ENCODE results near the gene SZT2. TPM values are rescaled to one million over a fixed set of nuclear protein-coding genes. Genes with fewer than 3 reads are reported as not detected.
A peak's percentile ranks its signal among the peaks of the same experiment; 100 is the strongest.

SZT2 gene
- total RNA-seq, 1 experiment from 2014 or later: 22.2 TPM

GRCh38 chr1:43444836-43445235 is 55.1 kb downstream of the SZT2 start:
- no peak for DNase-seq
- Histone ChIP-seq H3K9me2 (replicated peaks; ENCODE audit: low read length) (no peaks in the 10 kb centered on the region), H2AFZ (ENCODE audit: low read length) (no peak overlapping the region), H3K4me3 (ENCODE audit: low read length) (no peak overlapping the region), H3K27me3 (ENCODE audit: low read length) (no peaks in the 10 kb centered on the region), H3K4me1 (ENCODE audit: insufficient read depth, low read length) (no peaks in the 10 kb centered on the region), H3K9me3 (ENCODE audit: low read length) (no peaks in the 10 kb centered on the region), H3K79me2 (ENCODE audit: low read length) (no peaks in the 10 kb centered on the region), H3K27ac (ENCODE audit: low read length) (no peak overlapping the region), H4K20me1 (ENCODE audit: low read length) (no peaks in the 10 kb centered on the region), H3K36me3 (ENCODE audit: low read depth, low read length) (peaks cover 28% of the 10 kb centered on the region), H3K4me2 (ENCODE audit: low read length) (no peak overlapping the region), H3F3A (ENCODE audit: low read length, unreplicated experiment) (no peaks in the 10 kb centered on the region), H3K9ac (ENCODE audit: low read length) (no peak overlapping the region)
- ChIA-PET CTCF (no interaction called here), POLR2A (ENCODE audit: unreplicated experiment) (interaction anchor here (0.6 kb wide), 1 partner anchor 88 kb away, joined by 4 read pairs; no protein-coding TSS in a partner anchor)
- 0 out of 2 replicates have a peak, but pooled peaks have one; percentile 19 for ATAC-seq
- no peak for TF ChIP-seq CTCF (conservative IDR thresholded peaks at IDR 0.05; ENCODE audit: low read depth, low read length)
- no peak for TF ChIP-seq EZH2phosphoT487 (IDR thresholded peaks at IDR 0.05; ENCODE audit: borderline replicate concordance, low read length)
- no peak for TF ChIP-seq EZH2 (IDR thresholded peaks at IDR 0.05; ENCODE audit: low read length, unreplicated experiment)
- BruUV-seq (replicated peaks): no TSS peak
- intact Hi-C loops (cut with micrococcal nuclease): no loop called here

GRCh38 chr1:43445606-43446387 is 56.1 kb downstream of the SZT2 start:
- Histone ChIP-seq H3K4me1 (ENCODE audit: insufficient read depth, low read length) (no peaks in the 10 kb centered on the region), H3K9ac (ENCODE audit: low read length) (no peak overlapping the region), H4K20me1 (ENCODE audit: low read length) (no peaks in the 10 kb centered on the region), H3K9me2 (replicated peaks; ENCODE audit: low read length) (no peaks in the 10 kb centered on the region), H3K27ac (ENCODE audit: low read length) (no peak overlapping the region), H3K27me3 (ENCODE audit: low read length) (no peaks in the 10 kb centered on the region), H3K4me3 (ENCODE audit: low read length) (no peak overlapping the region), H3K79me2 (ENCODE audit: low read length) (no peaks in the 10 kb centered on the region), H3K9me3 (ENCODE audit: low read length) (no peaks in the 10 kb centered on the region), H3K4me2 (ENCODE audit: low read length) (no peak overlapping the region), H3K36me3 (ENCODE audit: low read depth, low read length) (peaks cover 37% of the 10 kb centered on the region), H2AFZ (ENCODE audit: low read length) (no peak overlapping the region), H3F3A (ENCODE audit: low read length, unreplicated experiment) (no peaks in the 10 kb centered on the region)
- POLR2A ChIA-PET (ENCODE audit: unreplicated experiment): no interaction called here
- intact Hi-C loops (cut with micrococcal nuclease): no loop called here
- no TSS peak for BruUV-seq (replicated peaks)
- no peak for ATAC-seq
- DNase-seq: no peak
- CTCF ChIA-PET: no interaction called here
- TF ChIP-seq CTCF (conservative IDR thresholded peaks at IDR 0.05; ENCODE audit: low read depth, low read length) (no peak), EZH2phosphoT487 (IDR thresholded peaks at IDR 0.05; ENCODE audit: borderline replicate concordance, low read length) (no peak), EZH2 (IDR thresholded peaks at IDR 0.05; ENCODE audit: low read length, unreplicated experiment) (no peak)

GRCh38 chr1:43446388-43446740 is 56.7 kb downstream of the SZT2 start:
- peaks cover 37% of the 10 kb centered on the region for H3K36me3 ChIP-seq (ENCODE audit: low read depth, low read length)
- no peaks in the 10 kb centered on the region for H4K20me1 ChIP-seq (ENCODE audit: low read length)
- DNase-seq: no peak
- H3K79me2 ChIP-seq (ENCODE audit: low read length): no peaks in the 10 kb centered on the region
- H3K4me3 ChIP-seq (ENCODE audit: low read length): no peak overlapping the region
- no peak overlapping the region for H3K9ac ChIP-seq (ENCODE audit: low read length)
- intact Hi-C loops (cut with micrococcal nuclease): no loop called here
- ChIA-PET POLR2A (ENCODE audit: unreplicated experiment) (no interaction called here), CTCF (no interaction called here)
- no peak for TF ChIP-seq CTCF (conservative IDR thresholded peaks at IDR 0.05; ENCODE audit: low read depth, low read length)
- TF ChIP-seq EZH2phosphoT487 (IDR thresholded peaks at IDR 0.05; ENCODE audit: borderline replicate concordance, low read length): no peak
- TF ChIP-seq EZH2 (IDR thresholded peaks at IDR 0.05; ENCODE audit: low read length, unreplicated experiment): no peak
- H3K9me3 ChIP-seq (ENCODE audit: low read length): no peaks in the 10 kb centered on the region
- H3F3A ChIP-seq (ENCODE audit: low read length, unreplicated experiment): no peaks in the 10 kb centered on the region
- H3K27me3 ChIP-seq (ENCODE audit: low read length): no peaks in the 10 kb centered on the region
- BruUV-seq (replicated peaks): no TSS peak
- H3K9me2 ChIP-seq (replicated peaks; ENCODE audit: low read length): no peaks in the 10 kb centered on the region
- ATAC-seq: no peak
- no peaks in the 10 kb centered on the region for H3K4me1 ChIP-seq (ENCODE audit: insufficient read depth, low read length)
- H3K4me2 ChIP-seq (ENCODE audit: low read length): no peak overlapping the region
- H2AFZ ChIP-seq (ENCODE audit: low read length): no peak overlapping the region
- no peak overlapping the region for H3K27ac ChIP-seq (ENCODE audit: low read length)

All from PC-3 (cell line).